GM12891 (cell line): Measurements from ENCODE around the gene VAMP1.

Experiments used
- POLR2A ChIP-seq: IDR thresholded peaks from 2 replicates; pipeline ENCODE4 v1.6.1; 2011; ENCODE audit warnings: low read depth, low read length, control low read depth
- POLR2AphosphoS5 ChIP-seq: IDR thresholded peaks from 2 replicates; pipeline ENCODE4 v1.6.1; 2011; ENCODE audit warnings: low read depth, low read length, control low read depth

DNA sequence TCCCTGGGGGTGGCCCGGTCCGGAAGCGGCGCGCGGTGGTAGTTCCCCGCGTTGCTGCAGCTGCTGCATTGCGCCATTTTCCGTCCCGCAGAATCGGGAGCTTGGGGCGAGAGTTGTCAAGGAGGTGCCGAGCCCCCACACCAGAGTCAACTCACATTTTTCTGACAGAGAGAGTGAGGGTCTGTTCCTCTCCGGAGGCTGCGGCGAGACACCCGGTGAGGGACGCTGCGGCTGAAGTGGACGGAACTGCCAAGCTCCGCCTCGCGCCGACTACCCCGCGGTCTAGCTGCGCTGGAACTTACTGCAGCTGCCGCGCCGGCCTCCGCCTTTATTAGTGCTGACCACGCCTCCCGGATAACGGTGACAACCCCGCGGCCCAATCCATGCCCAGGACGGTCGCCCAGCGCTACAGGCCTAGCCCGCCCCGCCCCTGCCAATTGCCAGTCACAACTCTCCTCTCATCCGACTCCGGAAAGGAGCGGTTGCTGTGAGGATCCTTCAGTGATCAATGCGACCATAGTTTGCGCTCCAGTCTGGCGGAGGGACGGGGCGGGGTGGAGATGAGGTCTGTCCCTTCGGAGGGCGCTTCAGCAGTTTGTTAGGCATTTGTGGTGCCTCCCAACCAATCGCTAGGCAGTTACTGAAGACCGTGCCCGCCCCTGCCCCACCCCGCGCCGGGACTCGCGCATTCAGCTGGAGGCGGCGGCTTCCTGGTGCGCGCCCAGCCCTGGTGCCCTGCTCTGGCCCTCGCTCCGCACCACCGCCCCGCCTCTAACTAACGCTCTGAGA lies at the start of gene VAMP1:
- peak; percentile 100 for TF ChIP-seq POLR2AphosphoS5
- peak; percentile 100 for TF ChIP-seq POLR2A
